T-helper 2 cell treated with Interferon-gamma antibody and Interleukin-4, amounts not matched to agents 100 ng/mL and 5 ng/mL, for 36 hours (primary cell): ENCODE data around the gene PIP5K1C. TPM values are rescaled to one million over a fixed set of nuclear protein-coding genes. Genes with fewer than 3 reads are reported as not detected.
"Not testable (repeated sequence)": the region's sequence is repeated elsewhere in the genome, so short reads cannot be mapped to it uniquely, and the experiment has no call there.

ENCODE experiments used
- intact Hi-C: fragments of 100-400 bp; cut with micrococcal nuclease; formaldehyde crosslinking; loops from one replicate; pipeline ENCODE4 v1.15.1; 2023
- total RNA-seq: library from RNA; stranded (reverse); gene quantifications from 2 replicates; pipeline ENCODE4 v1.2.3, GENCODE V29; 2022

The PIP5K1C gene
- total RNA-seq, 1 donor from 2014 or later, result 15.6 TPM

DNA sequence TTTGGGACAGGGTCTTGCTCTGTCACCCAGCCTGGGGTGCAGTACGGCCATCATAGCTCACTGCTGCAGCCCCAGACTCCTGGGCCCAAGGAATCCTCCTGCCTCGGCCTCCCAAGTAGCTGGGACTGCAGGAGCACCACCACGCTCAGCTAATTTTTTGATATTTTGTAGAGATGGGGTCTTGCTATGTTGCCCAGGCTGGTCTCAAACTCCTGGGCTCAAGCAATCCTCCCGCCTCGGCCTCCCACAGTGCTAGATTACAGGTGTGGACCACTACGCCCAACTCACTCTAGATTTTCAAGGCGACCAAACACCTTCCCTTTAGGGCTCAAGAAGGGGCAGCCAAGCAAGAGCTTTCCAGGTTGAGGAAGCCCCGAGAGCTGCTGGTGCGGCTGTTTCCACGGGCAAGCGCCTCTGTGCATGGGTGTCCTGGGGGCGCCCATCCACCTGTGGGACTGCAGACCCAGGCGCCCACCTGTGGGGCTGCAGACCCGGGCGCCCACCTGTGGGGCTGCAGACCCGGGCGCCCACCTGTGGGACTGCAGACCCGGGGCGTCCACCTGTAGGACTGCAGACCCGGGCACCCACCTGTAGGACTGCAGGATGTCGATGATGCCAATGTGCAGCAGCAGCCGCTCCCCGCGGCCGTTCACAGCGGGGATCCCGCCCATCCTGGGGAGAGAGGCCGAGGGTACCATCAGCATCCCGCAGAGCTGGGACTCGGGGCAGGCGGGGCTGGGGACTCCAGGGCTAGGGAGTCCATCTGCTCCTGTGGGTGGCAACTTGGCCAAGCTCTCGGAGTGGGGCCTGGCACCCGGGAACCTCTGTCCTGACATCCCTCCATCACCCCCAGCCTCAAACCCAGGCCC, 52.0 kb downstream of the PIP5K1C start:
- intact Hi-C loops, result no loop called here

DNA sequence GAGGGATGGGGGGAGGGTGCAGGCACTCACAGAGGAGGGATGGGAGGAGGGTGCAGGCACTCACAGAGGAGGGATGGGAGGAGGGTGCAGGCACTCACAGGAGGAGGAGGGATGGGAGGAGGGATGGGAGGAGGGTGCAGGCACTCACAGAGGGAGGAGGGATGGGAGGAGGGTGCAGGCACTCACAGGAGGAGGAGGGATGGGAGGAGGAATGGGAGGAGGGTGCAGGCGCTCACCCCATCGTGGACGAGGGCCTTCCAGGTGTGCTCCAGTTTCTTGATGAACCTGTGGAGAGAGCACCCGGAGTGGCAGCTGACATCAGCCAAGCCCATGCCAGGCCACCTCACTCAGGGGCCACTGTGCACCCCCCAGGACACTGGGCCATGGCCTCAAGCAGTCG, 53.2 kb downstream of the PIP5K1C start:
- intact Hi-C loops, result not testable (repeated sequence)

DNA sequence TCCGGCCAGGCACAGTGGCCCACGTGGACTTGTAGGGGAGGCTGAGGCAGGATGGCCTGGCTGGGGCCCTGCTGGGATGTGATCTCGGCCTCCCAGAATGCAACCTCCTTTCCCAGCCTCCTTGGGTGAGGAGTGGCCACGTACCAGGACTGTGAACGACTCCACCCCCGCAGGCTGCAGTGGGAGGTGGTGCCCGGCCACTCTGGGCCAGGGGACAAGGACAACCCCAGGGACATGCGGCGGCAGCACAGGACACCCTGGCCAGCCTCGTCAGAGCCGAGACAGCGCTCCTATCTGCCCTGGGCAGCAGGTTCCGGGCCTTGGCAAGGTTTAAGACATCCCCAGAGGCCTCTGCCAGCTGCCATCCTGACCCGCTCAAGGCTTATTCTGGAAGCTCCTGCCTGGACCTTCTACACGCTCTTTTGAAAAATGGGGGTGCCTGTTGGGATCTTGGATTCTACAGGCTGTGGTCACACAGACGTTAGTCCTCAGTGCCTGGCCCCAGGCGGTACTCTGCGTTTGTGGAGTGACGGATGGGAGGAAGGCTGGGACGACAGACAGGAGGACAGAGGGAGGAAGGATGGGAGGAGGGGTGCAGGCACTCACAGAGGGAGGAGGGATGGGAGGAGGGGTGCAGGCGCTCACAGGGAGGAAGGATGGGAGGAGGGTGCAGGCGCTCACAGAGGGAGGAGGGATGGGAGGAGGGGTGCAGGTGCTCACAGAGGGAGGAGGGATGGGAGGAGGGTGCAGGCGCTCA, 53.8 kb downstream of the PIP5K1C start:
- intact Hi-C loops, result no loop called here

DNA sequence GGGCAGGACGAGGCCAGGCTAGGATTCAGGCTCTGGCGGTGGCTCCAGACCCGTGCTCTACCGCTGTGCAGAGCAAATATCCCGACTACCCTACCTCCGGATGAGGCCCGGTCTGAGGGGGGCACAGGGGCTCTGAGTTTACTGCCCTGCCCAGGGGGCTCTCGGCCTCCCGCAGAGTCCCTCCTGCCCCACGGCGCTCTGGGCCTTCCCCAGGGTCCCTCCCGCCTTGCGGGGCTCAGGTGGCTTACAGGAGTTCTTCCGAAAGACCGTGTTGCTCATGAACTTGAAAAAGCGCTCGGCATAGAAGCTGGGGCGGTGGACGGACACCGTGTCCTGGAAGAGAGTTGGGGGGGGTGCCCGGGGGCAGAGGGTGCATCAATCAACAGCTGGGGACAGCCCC, 54.5 kb downstream of the PIP5K1C start:
- intact Hi-C loops, result no loop called here

DNA sequence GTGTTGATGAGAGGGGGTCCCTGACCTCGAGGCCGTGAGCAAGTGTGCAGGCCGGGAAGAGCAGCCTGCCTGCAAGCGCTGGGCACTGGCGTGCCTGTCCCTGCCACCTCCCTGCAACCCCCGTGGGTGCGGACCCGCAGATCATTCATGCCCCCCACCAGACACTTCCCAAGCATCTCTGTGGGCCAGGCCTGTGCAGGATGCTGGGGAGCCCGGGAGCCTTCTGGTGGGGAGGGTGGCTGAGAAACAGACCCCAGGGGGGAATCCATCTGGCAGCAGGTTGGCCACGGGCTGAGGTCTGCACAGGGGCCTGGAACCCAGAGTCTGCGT, 55.2 kb downstream of the PIP5K1C start:
- intact Hi-C loops, result no loop called here

DNA sequence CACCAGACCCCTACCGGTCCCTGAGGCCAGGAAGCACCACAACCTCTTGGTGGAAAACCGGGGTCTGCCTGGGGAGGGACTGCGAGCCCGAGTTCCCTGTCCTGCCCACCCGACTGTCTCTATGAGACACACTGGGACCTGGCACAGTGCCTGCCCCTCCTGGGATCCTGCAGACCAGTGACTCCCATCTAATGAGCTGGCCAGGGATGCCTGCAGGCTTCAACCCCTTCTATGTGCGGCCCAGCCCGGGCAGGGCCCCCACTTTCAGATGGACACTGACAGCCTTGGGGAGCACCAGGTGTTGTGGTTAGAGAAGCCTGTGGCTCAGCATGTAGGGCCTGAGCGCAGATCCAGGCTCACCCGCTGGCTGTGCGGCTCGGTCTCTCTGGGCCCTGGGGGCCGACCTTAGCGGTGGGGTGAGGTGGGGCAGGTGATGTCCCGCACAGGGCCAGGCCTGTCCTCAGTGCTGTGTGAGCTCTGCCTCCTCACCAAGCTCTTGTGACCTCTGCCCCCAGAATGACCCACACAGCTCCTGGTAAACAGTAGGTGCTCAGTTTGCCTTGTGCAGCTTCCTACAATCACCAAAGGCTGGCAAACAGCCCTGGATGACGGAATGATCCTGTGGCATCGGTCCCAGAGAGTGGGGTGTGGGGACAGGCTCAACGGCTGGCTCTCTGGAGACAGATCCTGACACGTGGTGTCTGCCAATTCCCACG, 55.8 kb downstream of the PIP5K1C start:
- intact Hi-C loops, result no loop called here

DNA sequence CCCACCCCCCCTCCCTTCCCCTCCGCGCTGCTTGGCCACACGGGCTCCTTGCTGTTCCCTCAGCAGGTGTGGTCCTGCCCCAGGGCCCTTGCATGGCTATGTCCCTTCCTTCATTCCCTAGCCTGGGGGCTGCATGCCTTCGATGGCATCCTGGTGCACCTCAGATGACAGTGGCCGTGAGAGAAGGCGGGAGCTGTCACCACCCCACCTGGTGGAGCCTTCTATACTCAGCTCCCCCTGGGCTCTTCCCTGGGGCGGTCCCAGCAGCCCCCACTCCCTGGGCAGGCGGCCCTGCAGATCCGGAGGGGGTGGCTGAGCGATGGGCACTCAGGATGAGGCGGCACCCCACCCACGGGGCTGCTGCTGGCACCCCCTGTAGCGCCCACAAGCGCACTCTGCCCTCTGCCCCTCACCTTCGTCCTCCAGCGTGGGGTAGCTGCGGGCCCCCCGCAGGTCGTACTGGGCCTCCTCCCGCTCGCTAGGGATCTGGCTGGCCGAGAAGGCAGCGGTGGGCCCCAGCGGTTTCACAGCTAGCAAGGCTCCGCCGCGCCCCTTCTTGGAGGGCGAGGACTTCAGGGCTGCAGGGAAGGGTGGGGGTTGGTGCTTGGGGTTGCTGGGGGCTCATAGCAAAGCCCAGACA, 56.5 kb downstream of the PIP5K1C start:
- intact Hi-C loops, result no loop called here

DNA sequence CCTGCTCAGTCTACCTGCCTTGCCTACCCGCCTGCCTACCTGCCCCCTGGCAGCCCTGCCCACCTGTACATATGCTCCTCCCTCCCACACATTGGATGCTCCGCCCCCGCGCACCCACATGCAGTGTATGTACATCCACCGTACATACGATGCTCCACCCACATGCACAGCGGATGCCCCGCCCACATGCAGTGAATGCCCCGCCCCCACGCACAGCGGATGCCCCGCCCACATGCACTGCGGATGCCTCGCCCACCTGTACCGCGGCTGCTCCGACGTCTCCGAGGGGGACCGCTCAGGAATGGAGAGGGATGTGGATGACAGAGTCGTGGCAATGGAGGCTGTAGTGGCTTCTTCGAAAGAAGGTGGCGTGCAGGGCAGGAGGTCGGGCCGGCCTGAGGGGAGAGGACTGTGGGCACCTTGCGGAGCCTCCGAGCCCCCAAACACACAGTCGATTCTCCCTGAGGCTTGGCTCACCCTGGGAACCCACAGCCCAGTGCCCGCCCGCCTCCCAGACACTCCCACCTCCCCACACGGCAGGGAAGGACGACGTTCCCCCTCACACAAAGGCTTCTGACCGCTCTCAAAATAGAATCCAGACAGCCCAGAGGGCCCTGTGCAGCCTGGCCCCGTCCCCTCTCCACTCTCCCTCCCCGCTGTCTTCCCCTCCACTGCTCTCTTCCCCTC, 57.1 kb downstream of the PIP5K1C start:
- intact Hi-C loops, result no loop called here

DNA sequence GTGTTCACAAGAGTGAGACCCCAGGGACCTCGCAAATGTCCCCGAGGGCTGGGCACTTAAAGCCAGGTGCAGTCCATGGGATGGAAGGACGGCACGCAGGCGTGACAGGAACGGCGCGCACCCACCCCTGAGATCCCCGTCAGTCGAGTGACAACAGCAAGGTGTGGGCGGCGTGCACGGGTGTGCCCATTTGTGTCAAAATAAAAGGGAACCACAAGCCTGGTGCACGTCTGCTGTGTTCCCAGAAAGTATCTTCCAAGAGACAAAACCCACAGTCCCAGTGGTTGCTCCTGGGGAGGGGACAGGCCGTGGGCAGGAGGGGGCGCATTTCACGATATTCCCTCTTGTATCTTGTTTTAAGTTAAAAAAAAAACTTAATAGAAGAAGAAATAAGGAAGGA, 58.0 kb downstream of the PIP5K1C start:
- intact Hi-C loops, result no loop called here

DNA sequence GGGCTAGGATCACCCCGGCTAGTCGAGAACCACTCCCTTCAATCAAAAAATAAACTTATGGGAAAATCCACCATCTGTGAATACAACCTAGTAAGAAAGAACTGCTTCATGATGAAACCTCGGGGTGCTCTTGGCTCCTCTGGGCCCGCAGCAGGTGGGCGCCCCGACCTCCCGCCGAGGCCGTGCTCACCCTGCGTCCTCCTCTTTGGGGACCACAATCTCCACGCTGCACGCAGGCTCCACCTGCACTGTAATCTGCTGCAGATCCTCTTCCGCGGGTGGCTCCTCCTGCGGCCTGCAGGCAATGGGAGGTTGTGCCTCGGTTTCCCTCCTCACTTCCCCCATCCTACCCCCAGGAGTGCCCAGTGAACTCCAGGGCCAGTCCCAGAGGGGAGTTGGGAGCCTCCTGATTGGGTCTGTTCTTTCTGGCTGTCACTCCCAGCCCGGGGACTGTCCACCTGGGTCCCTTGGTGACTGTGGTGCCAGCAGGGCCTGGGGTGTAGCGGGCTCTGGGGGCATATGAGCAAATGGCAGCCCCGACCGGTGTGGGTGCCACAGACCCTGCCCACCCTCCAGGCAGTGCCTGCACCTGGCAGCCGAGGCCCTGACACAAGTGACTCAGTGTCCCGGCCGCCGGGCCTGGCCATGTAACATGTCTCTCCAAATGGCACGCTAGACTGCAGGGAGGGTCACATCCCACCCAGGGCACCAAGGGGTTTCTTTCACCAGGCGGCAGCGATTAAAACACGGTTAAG, 58.6 kb downstream of the PIP5K1C start:
- intact Hi-C loops, result no loop called here

DNA sequence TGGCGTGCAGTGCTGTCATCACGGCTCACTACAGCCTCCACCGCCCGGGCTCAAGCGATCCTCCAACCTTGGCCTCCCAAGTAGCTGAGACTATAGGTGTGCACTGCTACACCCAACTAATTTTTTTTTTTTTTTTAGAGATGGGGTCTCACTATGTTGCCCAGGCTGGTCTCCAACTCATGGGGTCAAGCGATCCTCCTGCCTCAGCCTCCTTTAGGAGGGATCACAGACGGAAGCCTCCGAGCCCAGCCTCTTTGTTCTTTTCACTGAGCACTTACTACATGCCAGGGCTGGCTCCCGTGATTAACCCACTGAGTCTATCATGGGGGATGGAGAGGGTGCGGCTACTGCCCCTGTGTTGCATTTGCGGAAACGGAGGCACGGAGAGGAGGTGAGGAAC, 60.8 kb downstream of the PIP5K1C start:
- intact Hi-C loops, result no loop called here

DNA sequence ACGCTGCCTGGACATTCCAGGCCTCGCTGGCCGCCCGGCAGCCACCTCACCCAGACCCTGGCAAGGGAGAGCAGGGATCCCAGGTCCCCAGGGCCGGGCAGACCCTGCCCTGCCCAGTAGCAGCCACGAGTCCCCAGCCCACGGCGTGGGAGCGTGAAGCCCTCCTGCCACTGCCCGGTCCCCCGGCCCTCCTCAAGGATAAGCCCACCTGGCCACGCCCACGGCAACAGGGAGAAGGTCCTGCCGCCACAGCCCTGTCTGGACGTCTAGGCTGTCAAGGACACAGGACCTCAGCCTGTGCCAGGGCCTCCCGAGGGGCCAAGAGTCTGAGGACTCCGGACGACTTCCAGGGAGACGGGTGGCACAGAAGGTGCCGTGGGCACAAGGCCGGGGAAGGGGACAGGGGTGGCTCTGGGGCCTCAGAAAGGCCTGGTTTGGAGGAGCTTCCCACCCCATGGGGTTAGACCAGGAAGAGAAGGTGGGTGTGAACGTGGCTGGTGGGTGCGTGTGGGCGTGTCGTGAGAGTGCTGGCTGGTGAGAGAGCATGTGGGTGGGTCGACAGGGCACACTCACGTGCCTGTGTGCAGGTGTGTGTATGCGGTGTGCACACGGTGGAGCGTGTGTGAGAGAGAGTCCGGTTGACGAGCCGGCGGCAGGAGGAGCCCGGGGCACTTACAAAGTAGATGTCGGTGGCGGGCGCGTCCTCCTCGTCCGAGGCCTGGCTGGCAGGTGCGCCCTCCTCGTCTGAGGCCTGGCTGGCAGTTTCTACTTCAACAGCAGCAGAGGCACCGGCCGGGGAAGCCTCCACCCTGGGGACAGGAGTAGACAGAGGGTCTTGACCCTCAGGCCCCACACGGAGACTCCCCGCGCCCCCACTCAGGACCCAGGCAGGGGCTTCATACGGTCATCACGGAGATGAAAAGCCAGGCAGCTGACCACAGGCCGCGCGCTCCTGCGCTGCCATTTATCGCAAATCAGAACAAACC, 61.8 kb downstream of the PIP5K1C start:
- intact Hi-C loops, result no loop called here

DNA sequence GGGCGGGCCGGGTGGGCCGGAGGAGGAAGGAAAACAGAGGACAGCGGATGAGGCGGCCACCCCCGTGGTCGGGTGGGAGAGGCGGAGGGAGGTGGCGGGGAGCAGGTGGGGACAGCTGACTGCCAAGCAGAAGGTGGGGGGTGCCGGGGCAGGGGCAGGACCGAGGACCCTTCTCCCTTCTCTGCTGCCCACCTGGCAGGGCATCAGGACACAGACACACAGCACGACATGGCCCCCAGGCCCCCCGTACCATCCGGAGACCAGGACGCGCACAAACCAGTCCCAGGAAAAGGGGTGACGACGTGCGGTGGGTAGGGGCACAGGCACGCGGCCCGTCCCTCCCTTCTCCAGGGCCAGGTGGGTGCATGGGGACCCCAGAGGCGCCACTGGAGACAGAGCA, 62.6 kb downstream of the PIP5K1C start:
- intact Hi-C loops, result no loop called here

DNA sequence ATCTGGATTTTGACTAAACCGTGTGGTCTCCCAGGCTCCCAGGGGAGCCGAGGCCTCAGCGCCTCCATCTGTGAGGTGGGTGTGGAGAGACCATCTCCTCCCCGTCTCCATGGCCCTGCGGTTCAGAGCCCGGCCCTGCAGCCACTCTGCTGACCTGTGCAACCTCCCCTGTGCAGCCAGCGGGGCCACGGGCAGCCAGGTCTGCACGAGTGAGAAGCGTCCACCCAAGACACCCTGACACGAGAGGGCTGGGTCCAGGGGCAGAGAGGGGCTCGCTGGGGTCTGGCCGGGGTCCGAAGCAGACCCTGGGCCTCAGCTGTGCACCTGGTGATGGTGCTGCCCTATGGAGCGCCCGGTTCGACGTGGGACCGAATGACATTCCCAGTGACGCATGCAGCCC, 63.3 kb downstream of the PIP5K1C start:
- intact Hi-C loops, result no loop called here

DNA sequence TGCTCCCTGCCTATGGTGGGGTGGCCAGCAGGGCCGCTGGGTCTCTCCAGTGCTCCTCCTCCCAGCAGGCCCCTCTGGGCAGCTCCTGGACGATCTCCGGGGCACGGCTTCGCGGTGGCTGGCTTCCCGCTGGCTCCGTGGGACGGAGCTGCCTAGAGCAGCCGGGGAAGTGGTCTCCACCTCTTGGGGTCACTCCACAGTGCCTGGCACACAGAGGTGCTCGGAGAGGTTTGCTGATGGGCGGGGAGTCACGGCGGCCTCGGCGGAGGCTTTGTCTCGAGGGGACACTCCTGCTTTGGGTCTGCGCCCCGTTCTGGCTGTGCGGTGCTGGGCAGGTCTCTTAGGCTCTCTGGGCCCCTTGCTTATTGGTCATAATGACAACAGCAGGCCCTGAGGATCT, 63.8 kb downstream of the PIP5K1C start:
- intact Hi-C loops, result no loop called here

DNA sequence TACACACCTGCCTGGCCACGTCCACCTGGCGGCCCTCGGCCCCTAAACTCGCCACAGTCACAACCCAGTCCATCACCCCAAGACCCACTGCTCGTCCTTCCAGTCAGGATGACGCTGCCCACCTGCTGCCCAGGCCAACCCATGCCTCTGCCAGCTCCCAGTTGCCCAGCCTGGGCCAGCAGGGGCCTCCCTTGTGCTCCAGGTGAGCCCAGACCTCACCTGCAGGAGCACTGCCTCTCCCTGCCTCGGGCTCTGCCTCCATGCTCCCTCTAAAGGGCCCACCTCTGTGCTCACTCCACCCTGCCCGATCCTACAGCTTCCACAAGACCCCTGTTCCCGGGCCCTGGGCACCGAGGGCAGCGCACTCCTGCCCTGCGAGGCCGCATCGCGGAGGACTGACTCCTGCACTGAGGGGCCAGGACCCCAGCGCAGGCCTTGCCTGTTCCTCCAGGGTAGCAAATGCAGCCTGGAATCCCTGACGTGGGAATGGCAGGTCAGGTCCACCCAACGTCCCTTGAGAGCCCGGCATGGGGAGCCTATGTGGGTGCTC, 65.7 kb downstream of the PIP5K1C start:
- intact Hi-C loops, result no loop called here

DNA sequence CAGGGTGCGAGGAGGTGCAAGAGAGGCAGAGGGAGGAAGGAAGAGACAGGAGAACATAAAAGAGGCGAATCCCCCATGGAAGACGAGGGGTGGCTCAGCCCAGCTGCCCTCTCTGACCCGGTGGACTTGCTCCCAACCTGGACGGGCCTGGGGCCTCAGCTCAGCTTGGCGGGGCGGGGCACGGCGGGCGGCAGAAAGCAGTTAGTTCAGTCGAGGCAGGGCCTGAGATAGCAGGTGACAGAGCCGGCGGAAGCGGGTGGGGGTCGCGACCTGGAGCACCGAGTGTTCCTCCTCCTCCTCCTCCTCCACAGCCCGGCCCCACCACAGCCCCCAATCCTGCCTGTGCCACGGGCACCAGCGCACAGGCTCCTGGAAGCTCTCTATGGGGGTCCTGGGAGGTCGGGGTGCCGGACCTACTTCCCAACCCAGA, 66.7 kb downstream of the PIP5K1C start:
- intact Hi-C loops, result no loop called here

DNA sequence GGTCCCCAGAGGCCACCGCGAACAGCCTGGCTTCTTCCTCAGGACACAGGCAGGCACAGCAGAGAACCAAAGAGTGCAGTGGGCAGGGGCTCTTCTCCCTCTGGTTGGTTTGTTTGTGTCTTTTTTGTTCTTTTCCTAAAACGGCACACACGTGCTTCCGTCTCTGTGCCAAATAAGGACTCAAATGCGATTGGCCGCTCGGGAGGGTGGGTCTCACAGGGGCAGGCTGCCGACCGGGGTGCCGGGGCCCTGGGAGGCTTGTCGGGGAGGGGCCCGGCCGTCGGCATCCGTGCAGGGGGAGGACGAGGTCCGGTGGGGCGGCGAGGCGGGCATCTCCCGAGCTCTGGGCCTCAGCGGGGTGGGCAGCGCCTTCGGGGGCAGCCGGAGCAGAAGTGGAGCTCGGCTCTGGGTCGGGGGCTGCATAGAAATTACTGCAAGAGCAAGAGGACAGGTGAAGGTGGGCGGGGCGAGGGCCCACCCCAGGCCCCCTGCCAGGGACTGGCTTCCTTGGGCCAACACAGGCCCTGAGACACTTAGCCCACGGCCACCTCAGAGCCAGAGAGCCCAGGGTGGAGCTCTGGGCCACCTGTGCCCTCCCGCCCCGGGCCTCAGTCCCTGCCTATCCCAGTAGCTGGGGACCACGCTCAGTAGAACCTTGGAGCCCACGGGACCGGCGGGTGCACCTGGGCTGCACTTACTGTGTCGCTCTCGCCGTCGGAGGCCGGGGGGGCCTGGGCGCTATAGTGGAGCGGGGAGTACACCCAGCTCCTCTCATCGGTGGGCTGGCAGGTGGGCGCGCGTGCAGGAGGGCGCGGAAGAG, 67.3 kb downstream of the PIP5K1C start:
- intact Hi-C loops, result no loop called here
